ENCODE measurements around the gene ALX3. TPM values are rescaled to one million over a fixed set of nuclear protein-coding genes. Genes with fewer than 3 reads are reported as not detected.

ALX3 gene
- total and polyA plus RNA-seq, 7 donors, result 0.13 TPM; not detected in 6

GRCh38 chr1:110098222-110099026, 28.0 kb upstream of the ALX3 start:
- Histone ChIP-seq H3K9me3 (no peaks in the 10 kb centered on the region), H3K27me3 (peaks cover 0 to 4% (median 3%) of the 10 kb centered on the region in 3 donors), H3K36me3 (no peaks in the 10 kb centered on the region), H3K4me3 (no peak overlapping the region), H3K4me1 (no peaks in the 10 kb centered on the region), H3K27ac (no peak overlapping the region)
- WGBS, 2 donors, result 76% methylated on average over 9 of the region's 9 CpGs
- no peak for DNase-seq
- TF ChIP-seq EP300 (IDR thresholded peaks at IDR 0.05) (no peak), POLR2AphosphoS5 (IDR thresholded peaks at IDR 0.05) (no peak), POLR2A (IDR thresholded peaks at IDR 0.05) (no peak), CTCF (IDR thresholded peaks at IDR 0.05) (no peak)
- intact Hi-C loops (cut with DNase I), result no loop called here

- no peak for TF ChIP-seq POLR2A (IDR thresholded peaks at IDR 0.05)
- no peak for TF ChIP-seq POLR2AphosphoS5 (IDR thresholded peaks at IDR 0.05)
- TF ChIP-seq EP300 (IDR thresholded peaks at IDR 0.05), result no peak
- TF ChIP-seq CTCF (IDR thresholded peaks at IDR 0.05), result no peak
- Histone ChIP-seq H3K4me3 (no peak overlapping the region), H3K36me3 (no peaks in the 10 kb centered on the region), H3K27ac (no peak overlapping the region), H3K9me3 (no peaks in the 10 kb centered on the region), H3K4me1 (no peaks in the 10 kb centered on the region), H3K27me3 (peaks cover 0 to 4% (median 3%) of the 10 kb centered on the region in 3 donors)
- 82 to 84% methylated on average over 11 of the region's 11 CpGs for WGBS, 2 donors
- no peak for DNase-seq
- intact Hi-C loops (cut with DNase I), result no loop called here
Observed at GRCh38 chr1:110097507-110098221, 27.2 kb upstream of the ALX3 start.

GRCh38 chr1:110094931-110095654, 24.6 kb upstream of the ALX3 start:
- peaks cover 0 to 4% (median 3%) of the 10 kb centered on the region in 3 donors for H3K27me3 ChIP-seq

GRCh38 chr1:110092991-110093390, 22.5 kb upstream of the ALX3 start:
- 86 to 90% methylated on average over 2 of the region's 2 CpGs for WGBS, 2 donors
- H3K4me3 ChIP-seq, result no peak overlapping the region
- TF ChIP-seq CTCF (IDR thresholded peaks at IDR 0.05), result no peak
- no peak for TF ChIP-seq POLR2A (IDR thresholded peaks at IDR 0.05)
- TF ChIP-seq POLR2AphosphoS5 (IDR thresholded peaks at IDR 0.05), result no peak
- TF ChIP-seq EP300 (IDR thresholded peaks at IDR 0.05), result no peak

More at GRCh38 chr1:110094931-110095654, 24.6 kb upstream of the ALX3 start:
- H3K27ac ChIP-seq, result no peak overlapping the region
- no peaks in the 10 kb centered on the region for H3K9me3 ChIP-seq
- intact Hi-C loops (cut with DNase I), result no loop called here
- no peak overlapping the region for H3K4me3 ChIP-seq
- no peak for DNase-seq
- no peaks in the 10 kb centered on the region for H3K36me3 ChIP-seq
- no peak for TF ChIP-seq POLR2A (IDR thresholded peaks at IDR 0.05)
- TF ChIP-seq CTCF (IDR thresholded peaks at IDR 0.05), result no peak
- no peak for TF ChIP-seq POLR2AphosphoS5 (IDR thresholded peaks at IDR 0.05)
- no peak for TF ChIP-seq EP300 (IDR thresholded peaks at IDR 0.05)
- no peaks in the 10 kb centered on the region for H3K4me1 ChIP-seq
- WGBS, 2 donors, result 54 to 64% methylated on average over 7 of the region's 7 CpGs

More at GRCh38 chr1:110092991-110093390, 22.5 kb upstream of the ALX3 start:
- Histone ChIP-seq H3K4me1 (no peaks in the 10 kb centered on the region), H3K27me3 (peaks cover 0 to 3% (median 0%) of the 10 kb centered on the region in 3 donors), H3K36me3 (no peaks in the 10 kb centered on the region), H3K9me3 (no peaks in the 10 kb centered on the region), H3K27ac (no peak overlapping the region)
- intact Hi-C loops (cut with DNase I), result no loop called here
- DNase-seq, result no peak

Measured in sigmoid colon (tissue), 7 donors.